Measurements from ENCODE around the gene LONRF2.

GRCh38 chr2:100268986-100269385 is 53.3 kb downstream of the LONRF2 start:
- TF ChIP-seq EZH2 (IDR thresholded peaks at IDR 0.05; ENCODE audit: insufficient read depth, poor library complexity, severe bottlenecking) (no peak), EZH2phosphoT487 (IDR thresholded peaks at IDR 0.05; ENCODE audit: insufficient read depth, low read depth) (no peak)

Measured in GM23248 (cell line).